Pancreas (tissue), 10 donors: Measurements from ENCODE around the gene ELOVL7. TPM values are rescaled to one million over a fixed set of nuclear protein-coding genes. Genes with fewer than 3 reads are reported as not detected.

ENCODE experiments used
- ATAC-seq, 4 donors: fragments of 200-7000 bp; cut with Tn5 transposase; one replicate each; pipeline versions ENCODE4 v1.8.0 to v1.9.1; 2020; ENCODE audit warnings: mild to moderate bottlenecking in 4 of 4, moderate library complexity in 4 of 4
- DNase-seq, 6 donors: peaks; one replicate each; pipeline ENCODE4 v3.0.0-alpha.2; 2020
- FAIRE-seq: peaks from 2 replicates; lab custom pipeline; 2012; peaks lifted over from hg19 to GRCh38; lab: Jason Lieb, UNC
- H3K27ac ChIP-seq, 4 donors: fragments of 200-600 bp; sonication (generic); 1 replicate in 3 of 4; 2 replicates in 1 of 4; pipeline versions ENCODE4 v1.5.0 to v1.8.0; 2020
- H3K27me3 ChIP-seq, 4 donors: fragments of 200-600 bp; one replicate each; pipeline ENCODE4 v1.8.0; 2021
- H3K36me3 ChIP-seq, 3 donors: fragments of 200-600 bp; sonication (generic) in 1 of 3; one replicate each; pipeline versions ENCODE4 v1.5.0 to v1.8.0; 2020 to 2021
- H3K4me1 ChIP-seq, 3 donors: fragments of 200-600 bp; one replicate each; pipeline ENCODE4 v1.8.0; 2021
- H3K4me3 ChIP-seq, 4 donors: fragments of 200-600 bp; sonication (generic) in 2 of 4; one replicate each; pipeline versions ENCODE4 v1.5.0 to v1.8.0; 2020 to 2021
- H3K9me3 ChIP-seq, 4 donors: fragments of 200-600 bp; one replicate each; pipeline ENCODE4 v1.8.0; 2021
- WGBS, 2 donors: extraction: QIAGEN DNeasy Blood & Tissue Kit; methylation state at CpG; one replicate each; pipeline ENCODE4 v1.1.7; 2013; 5-methylcytosine and 5-hydroxymethylcytosine counted together
- intact Hi-C, 3 donors: fragments of 100-400 bp; cut with DNase I; formaldehyde crosslinking; loops; one replicate each; pipeline versions ENCODE4 v1.11.1 to v1.14.2; 2022
- polyA plus RNA-seq, 2 donors: library from polyadenylated mRNA; stranded (reverse); fragments of 200-250 nt; gene quantifications; one replicate each; pipeline ENCODE4 v1.2.3, GENCODE V29; 2013
- total RNA-seq, 6 donors: library from RNA; stranded (reverse); fragmentation: NEBNext Ultra II Directional in 4 of 6; extraction: Animal tissue kit (Norgen Biotek cat#: 25700) in 4 of 6; gene quantifications; one replicate each; pipeline versions ENCODE4 v1.2.1 to v1.2.4, GENCODE V29; 2021 to 2023
- TF ChIP-seq, protein P1 (sequence below), 4 donors: fragments of 200-600 bp; sonication (generic) in 3 of 4; IDR thresholded peaks; one replicate each; pipeline versions ENCODE4 v1.5.0 to v1.8.0; 2021; ENCODE audit warnings: antibody characterized with exemption in 4 of 4
- donor health status: healthy with polysubstance abuse.
- donor health status: DM: no; HTN: no; CAD: no; lungs with moderate emphysema.
- donor health status: DM: no; HTN: no; CAD: no.
- donor health status: control.
- donor health status: control.
- donor health status: Bipolar disorder and iron deficiency.
- donor health status: DM: yes; HTN: yes; CAD: no.
- donor health status: DM: no; HTN: no; CAD: no.
- donor health status: DM: no; HTN: no; CAD: no.
- donor health status: DM: yes; HTN: yes; CAD: no.

Gene ELOVL7
- total and polyA plus RNA-seq, 8 donors, result 3.4 to 11.1 (median 6.6) TPM

DNA sequence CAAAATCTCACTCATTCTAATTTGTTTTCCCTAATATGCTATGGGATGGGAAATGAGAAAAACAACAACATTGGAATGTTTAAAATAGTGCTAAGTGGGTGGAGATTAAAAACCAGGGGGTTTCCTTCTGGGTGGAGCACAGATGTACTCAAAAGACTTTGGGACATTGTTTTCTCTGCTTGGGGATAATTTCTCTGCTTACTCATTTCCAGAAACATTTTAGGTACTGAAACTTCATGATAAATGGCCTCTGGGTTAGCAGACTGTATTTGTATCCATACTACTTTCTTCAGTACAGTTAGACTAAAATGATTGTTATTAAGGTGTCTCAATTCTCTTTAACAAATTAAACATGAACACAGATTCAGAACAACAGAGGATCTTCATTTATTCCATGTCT is 17.4 kb downstream of the ELOVL7 start:
- no peak overlapping the region for H3K27ac ChIP-seq
- H3K36me3 ChIP-seq, result no peaks in the 10 kb centered on the region
- no peak for FAIRE-seq
- H3K4me1 ChIP-seq, result peaks cover 0 to 14% (median 0%) of the 10 kb centered on the region in 3 donors
- DNase-seq, result no peak
- TF ChIP-seq, protein P1, sequence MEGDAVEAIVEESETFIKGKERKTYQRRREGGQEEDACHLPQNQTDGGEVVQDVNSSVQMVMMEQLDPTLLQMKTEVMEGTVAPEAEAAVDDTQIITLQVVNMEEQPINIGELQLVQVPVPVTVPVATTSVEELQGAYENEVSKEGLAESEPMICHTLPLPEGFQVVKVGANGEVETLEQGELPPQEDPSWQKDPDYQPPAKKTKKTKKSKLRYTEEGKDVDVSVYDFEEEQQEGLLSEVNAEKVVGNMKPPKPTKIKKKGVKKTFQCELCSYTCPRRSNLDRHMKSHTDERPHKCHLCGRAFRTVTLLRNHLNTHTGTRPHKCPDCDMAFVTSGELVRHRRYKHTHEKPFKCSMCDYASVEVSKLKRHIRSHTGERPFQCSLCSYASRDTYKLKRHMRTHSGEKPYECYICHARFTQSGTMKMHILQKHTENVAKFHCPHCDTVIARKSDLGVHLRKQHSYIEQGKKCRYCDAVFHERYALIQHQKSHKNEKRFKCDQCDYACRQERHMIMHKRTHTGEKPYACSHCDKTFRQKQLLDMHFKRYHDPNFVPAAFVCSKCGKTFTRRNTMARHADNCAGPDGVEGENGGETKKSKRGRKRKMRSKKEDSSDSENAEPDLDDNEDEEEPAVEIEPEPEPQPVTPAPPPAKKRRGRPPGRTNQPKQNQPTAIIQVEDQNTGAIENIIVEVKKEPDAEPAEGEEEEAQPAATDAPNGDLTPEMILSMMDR (IDR thresholded peaks at IDR 0.05), result no peak
- no peak for ATAC-seq
- no peaks in the 10 kb centered on the region for H3K27me3 ChIP-seq
- peaks cover 0 to 3% (median 0%) of the 10 kb centered on the region in 4 donors for H3K9me3 ChIP-seq
- no peak overlapping the region for H3K4me3 ChIP-seq
- intact Hi-C loops, result no loop called here

DNA sequence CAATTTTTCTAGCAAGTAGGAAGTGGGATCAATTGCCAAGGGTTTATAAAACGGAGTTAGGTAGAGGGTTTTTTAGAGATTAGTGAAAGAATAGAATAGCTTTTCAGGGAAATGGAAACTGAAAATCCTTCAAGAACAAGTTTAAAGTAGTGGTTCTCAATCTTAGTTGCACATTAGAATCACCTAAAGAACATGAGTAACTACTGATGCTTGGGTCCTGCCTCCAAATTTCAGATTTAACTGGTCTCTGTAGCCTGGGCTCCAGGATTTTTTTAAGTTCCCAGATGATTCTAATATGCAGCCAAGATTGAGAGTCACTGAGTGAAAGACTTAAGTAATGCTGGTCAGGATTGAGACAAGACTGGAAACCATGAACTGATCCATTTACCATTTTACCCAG is 20.5 kb downstream of the ELOVL7 start:
- Histone ChIP-seq H3K36me3 (no peaks in the 10 kb centered on the region), H3K4me1 (peaks cover 0 to 8% (median 0%) of the 10 kb centered on the region in 3 donors), H3K27me3 (no peaks in the 10 kb centered on the region), H3K4me3 (no peak overlapping the region), H3K9me3 (no peaks in the 10 kb centered on the region), H3K27ac (no peak overlapping the region)
- TF ChIP-seq, protein P1 (IDR thresholded peaks at IDR 0.05), result no peak
- DNase-seq (no peak), ATAC-seq (no peak), FAIRE-seq (no peak)
- WGBS, 2 donors, result 89 to 97% methylated on average over 1 of the region's 1 CpG
- intact Hi-C loops, result no loop called here

DNA sequence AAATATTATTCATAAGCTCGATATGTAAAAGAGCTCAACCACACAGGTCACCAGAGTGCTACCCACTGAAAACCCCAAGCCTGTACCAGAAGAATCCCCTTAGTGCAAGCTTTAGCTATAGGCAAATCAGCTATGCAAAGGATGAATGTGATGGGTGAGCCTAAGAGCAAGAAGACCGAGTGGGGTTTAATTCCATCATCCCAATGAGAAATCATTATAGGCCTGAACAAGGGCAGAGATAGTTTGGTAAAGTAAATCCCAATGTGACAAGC is 21.8 kb downstream of the ELOVL7 start:
- FAIRE-seq (no peak), DNase-seq (no peak), ATAC-seq (no peak)
- intact Hi-C loops, result no loop called here
- Histone ChIP-seq H3K27me3 (no peaks in the 10 kb centered on the region), H3K4me1 (peaks cover 0 to 6% (median 0%) of the 10 kb centered on the region in 3 donors), H3K27ac (no peak overlapping the region), H3K4me3 (no peak overlapping the region), H3K36me3 (no peaks in the 10 kb centered on the region), H3K9me3 (no peaks in the 10 kb centered on the region)
- WGBS, 2 donors, result 89 to 96% methylated on average over 2 of the region's 2 CpGs
- TF ChIP-seq, protein P1 (IDR thresholded peaks at IDR 0.05), result no peak

DNA sequence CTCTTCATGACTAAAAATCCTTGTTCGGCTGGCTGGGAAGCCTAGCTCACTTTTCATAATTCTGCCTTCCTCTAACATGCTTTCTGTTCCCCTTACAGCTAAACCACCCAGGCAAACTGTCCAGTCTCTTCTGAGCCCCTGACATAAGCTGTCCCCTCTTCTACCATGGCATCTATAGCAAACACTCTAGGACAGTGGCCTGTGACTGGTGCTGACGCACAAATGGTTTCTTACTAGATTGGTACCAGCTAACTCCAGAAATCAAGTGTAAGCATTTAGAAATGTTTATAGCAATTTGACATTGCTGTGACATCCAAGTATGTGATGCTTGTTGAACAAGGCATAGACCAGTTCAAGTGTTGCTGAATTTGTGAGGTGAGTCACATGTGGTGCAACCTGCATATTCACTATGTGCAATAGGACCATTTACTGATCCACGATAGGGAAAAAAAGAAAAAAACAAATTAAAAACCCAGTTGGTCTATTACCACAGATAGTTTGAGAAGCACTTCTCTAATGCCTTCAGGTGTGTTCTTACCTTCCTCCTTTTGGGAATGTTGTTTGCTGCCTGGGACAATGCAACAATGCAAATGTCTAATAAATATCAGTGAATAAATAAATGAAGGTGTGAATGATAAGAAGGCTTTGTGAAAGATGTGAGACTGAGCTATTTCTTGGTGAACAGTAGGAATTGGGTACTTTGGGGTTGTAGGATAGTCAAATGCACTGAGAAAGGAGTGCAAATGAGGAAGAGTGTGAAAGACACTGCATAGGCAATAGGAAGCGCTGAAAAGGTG is 22.4 kb downstream of the ELOVL7 start:
- Histone ChIP-seq H3K9me3 (no peaks in the 10 kb centered on the region), H3K36me3 (no peaks in the 10 kb centered on the region), H3K4me1 (peaks cover 0 to under 1% (median 0%) of the 10 kb centered on the region in 3 donors), H3K27me3 (no peaks in the 10 kb centered on the region), H3K27ac (no peak overlapping the region), H3K4me3 (no peak overlapping the region)
- DNase-seq, result no peak
- ATAC-seq, result no peak
- intact Hi-C loops, result no loop called here
- FAIRE-seq, result no peak
- 93 to 97% methylated on average over 4 of the region's 4 CpGs for WGBS, 2 donors
- TF ChIP-seq, protein P1 (IDR thresholded peaks at IDR 0.05), result no peak
